GM21529 (cell line): ENCODE measurements around the gene CCDC138.

Source experiments
- ATAC-seq: cut with Tn5 transposase; IDR thresholded peaks from one replicate; pipeline ENCODE4 v1.9.1; 2021; ENCODE audit not compliant: unreplicated experiment

The CCDC138 gene

DNA sequence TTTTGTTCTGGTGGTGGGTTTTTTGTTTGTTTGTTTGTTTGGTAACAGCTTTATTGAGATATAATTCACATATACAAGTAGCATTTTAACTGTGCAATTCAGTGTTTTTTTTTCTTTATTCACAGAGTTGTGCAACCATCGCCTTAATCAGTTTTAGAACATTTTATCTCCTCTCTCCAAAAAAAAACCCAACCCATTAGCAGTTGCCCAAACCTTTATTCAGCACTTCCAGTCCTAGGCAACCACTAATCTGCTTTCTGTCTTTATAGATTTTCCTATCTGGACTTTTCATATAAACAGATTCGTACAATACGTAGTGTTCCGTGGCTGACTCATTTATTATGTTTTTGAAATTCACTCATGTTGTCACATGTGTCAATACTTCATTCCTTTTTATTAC lies 38.7 kb downstream of the CCDC138 start:
- no peak for ATAC-seq

DNA sequence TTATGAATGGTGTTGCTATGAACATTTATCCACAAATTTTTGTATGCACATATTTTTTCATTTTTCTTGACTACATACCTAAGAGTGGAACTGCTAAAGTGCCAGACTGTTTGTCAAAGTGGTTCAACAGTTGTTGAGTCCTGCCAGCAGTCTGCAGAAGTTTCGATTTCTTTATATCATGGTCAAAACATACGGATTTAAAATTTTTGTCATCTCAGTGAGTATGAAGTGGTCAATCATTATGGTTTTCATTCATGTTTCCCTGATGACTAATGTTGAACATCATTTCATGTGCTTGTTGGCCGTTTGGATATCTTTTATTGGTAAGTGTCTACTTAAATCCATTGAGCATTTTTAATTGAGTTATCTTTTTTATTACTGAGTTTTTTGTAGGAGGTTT lies 39.2 kb downstream of the CCDC138 start:
- no peak for ATAC-seq

DNA sequence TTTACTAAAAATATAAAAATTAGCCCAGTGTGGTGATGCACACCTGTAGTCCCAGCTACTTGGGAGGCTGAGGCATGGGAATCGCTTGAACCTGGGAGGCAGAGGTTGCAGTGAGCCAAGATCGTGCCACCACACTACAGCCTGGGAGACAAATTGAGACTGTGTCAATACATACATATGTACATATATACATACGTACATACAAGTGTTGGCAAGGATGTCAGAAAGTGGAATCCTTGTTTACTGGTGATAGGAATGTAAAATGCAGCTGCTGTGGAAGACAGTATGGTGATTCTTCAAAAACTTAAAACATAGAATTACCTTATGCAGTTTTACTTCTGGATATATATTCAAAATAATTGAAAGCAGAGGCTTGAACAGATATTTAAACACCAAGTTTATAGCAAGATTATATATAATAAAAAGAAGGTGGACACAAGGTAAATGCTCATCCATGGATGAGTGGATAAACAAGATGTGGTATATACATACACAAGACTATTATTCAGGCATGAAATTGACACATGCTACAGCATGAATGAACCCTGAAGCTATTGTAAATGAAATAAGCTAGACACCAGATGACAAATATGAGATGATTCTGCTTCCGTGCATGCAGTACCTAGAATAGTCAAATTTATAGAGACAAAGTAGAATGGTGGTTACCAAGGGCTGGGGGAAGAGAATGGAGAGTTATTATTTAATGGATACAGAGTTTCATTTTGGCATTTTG lies 43.2 kb downstream of the CCDC138 start:
- ATAC-seq, result no peak

DNA sequence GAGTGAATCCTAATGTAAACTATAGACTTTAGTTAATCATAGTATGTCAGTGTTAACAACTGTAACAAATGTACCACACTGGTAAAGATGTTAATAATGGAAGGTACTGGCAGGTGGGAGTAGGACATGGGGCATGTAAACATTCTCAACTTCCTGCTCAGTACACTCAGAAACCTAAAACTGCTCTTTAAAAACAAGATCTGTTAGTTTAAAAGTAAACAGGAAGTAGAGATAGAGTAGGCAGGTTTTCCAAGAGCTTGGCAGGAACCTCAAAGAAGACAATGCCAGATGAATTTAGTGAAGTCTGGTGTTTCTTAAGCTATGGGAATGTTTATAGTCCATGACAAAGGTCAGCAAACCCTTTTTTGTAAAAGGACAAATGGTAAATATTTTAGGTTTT lies 46.6 kb downstream of the CCDC138 start:
- no peak for ATAC-seq

DNA sequence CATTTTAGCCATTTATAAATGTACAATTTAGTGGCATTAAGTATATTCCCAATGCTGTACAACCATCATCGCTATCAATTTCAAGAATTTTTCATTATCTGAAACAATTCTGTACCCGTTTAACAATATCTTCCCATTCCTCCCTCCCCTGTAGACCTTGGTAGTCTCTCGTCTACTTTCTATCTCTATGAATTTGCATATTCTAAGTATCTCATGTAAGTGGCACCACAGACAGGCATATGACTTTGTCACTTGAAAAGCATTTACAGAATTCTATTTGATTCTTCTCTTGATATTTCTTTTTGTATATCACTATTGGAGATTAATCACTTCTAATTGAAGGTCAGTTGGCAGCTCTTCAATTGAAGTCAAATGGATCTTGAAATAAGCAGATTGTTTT lies 48.0 kb downstream of the CCDC138 start:
- no peak for ATAC-seq

DNA sequence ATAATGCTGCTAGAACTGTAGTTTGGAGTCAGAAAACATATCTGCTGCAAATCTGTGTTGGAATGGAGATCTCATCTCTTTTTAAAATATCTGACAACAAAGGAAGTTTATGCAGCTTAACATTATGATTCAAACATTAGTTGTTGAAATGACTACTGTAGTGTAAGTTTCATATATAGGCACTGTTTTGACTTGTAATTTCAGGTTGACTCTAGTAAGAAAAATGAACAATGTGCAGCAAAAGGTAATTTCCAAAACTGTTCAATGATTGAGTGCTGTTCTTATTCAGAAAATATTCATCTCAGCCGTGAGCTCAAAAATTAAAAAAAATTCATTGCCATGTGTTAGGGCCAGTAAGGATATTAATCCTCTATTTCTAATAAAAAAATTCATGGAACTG lies 48.5 kb downstream of the CCDC138 start:
- no peak for ATAC-seq

DNA sequence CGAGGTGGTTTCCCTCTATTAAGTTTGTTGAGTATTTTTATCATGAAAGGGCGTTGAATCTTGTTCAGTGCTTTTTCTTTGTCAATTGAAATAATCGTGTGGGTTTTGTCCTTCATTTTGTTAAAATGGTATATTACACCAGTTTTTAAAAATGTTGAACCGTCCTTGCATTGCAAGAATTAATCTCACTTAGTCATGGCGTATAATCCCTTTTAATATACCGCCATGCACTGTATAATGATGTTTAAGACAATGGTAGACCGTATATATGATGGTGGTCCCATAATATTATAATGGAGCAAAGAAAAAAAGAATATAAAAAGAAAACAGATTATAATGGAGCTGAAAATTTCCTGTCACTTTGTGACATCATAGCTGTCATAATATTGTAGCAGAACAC lies 50.6 kb downstream of the CCDC138 start:
- ATAC-seq, result no peak

DNA sequence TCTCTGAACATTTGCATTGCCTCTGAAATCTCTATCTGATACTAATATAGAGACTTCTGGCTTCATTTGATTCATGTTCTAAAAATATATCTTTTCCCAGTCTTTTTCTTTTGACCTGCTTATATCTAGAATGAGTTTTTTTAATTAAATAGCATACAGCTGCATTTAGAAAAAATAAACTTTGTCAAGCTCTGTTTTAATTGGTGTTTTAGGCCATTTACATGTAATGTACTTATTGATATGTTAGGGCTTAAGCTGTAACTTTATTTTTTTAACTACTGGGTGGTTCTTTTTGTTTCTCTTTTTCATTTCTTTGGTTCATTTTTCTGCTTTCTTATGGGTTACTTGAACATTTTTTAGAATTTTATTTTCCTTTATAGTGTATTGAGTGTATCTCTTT lies 54.9 kb downstream of the CCDC138 start:
- no peak for ATAC-seq

DNA sequence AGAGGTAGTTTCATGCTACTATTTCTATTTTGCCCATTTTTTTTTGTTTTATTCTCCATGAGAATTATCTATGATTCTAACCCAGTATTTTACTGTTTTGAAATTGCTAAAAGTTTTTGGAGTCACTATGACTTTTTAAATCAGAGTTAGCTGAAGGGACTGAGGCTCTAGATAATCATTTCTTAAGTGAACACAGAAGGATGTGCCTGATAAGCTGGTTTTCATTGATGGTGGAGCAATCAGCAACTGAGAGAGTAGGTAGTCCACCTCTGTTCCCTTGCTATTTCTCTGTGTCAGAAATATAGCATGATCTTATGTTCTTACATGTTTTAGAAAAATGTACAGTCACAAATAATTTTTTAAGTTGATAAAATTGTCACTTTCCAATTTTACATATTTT lies 59.4 kb downstream of the CCDC138 start:
- ATAC-seq, result no peak

DNA sequence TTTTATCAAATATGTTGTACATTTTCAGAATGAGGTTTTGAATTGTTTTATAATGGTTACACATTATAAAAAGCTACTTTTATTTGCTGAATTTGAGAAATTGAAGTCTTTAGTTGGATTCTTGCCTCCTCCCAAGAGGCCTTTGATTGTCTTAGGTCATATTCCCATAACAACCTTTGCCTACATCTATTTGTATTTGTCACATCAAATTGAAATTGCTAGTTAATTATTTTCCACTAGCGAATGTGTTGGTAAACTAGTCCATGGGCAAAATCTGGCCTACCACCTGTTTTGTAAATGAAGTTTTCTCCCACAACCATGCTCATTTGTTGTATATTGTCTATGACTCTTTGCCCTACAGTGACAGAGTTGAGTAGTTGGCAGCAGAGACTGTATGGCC lies 60.4 kb downstream of the CCDC138 start:
- no peak for ATAC-seq

DNA sequence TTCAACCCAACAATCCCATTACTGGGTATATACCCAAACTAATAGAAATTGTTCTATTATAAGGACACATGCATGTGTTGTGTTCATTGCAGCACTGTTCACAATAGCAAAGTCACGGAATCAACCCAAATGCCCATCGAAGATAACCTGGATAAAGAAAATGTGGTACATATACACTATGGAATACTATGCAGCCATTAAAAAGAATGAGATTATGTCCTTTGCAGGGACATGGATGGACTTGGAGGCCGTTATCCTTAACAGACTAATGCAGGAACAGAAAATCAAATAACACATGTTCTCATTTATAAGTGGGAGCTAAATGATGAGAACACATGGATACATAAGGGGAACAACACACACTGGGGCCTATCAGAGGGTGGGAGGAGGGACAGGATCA lies 65.8 kb downstream of the CCDC138 start:
- no peak for ATAC-seq

DNA sequence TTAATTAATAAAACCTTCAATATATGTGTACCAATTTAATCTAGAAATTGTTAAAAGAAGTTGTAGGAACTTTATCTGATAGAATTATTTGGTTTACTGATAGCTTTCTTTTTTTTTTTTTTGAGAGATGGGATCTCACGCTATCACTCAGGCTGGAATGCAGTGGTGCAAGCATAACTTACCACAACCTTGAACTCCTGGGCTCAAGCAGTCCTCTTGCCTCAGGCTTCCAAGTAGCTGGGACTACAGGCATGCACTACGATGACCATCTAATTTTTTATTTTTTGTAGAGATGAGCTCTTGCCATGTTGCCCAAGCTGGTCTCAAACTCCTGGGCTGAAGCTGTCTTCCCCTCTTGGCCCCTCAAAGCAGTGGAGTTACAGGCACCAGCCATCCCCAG lies 66.8 kb downstream of the CCDC138 start:
- no peak for ATAC-seq

DNA sequence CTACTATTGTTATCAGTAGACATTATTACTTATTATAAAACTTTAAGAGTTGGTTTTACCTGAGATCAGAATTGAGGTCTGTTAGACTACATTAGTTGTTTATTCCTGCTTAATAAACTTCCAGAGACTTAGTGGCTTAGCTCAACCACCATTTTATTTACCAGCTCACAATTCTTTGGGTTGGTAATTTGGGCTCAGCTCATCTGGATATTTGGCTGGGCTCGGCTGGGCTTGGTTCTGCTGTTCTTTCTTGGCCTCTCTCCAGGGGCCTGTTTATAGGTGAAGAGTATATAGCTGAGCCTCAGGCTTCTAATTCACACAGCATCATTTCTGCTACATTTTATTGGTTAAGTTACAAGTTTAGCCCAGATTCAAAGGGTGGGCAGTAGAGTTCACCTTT lies 67.9 kb downstream of the CCDC138 start:
- ATAC-seq, result no peak

DNA sequence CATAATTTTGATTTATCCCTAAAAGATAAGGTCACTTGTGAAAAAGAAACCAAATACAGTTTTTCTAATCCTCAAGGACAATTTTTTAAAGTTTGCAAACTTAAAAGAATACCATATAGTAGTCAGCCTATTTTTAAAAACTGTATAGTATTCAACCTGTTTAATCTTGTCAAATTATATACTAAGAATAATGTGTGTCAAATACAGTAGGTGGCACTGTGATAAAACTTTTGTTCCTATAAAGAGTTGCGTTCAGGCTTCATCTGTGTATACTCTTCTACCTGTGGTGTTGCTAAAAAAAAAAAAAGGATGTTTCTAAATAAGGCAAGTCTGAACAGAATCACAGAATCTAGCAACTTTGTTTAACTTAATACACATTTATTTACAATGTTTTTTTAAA lies 68.6 kb downstream of the CCDC138 start:
- peak; percentile 62 for ATAC-seq

DNA sequence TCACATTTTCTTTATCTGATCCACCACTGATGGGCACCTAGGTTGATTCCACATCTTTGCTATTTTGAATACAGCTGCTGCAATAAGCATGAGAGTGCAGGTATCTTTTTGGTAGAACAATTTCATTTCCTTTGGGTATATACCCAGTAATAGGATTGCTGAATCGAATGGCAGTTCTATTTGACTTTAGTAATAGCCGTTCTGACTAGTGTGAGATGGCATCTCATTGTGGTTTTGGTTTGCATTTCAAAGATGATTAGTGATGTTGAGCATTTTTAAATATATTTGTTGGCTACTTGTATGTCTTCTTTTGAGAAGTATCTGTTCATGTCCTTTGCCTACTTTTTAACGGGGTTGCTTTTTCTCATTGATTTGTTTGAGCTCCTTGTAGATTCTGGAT lies 72.3 kb downstream of the CCDC138 start:
- ATAC-seq, result no peak

DNA sequence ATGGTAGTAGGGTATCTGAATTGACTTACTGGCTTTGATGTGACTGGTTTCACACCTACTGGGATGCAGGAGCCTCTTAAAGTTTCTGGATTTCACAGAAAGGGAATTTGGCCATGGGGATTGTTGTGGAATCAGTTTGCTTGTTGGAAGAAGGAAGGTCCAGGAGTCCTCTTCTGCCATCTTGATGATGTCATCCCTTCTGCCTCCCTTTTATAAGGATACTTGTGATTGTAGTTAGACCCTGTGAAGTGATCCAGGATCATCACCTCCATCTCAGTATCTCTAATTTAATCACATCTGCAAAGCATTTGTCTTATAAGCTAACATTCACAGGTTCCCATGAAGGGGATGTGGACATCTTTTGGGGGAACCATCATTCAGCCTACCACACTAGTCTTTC lies 79.5 kb downstream of the CCDC138 start:
- ATAC-seq, result no peak

DNA sequence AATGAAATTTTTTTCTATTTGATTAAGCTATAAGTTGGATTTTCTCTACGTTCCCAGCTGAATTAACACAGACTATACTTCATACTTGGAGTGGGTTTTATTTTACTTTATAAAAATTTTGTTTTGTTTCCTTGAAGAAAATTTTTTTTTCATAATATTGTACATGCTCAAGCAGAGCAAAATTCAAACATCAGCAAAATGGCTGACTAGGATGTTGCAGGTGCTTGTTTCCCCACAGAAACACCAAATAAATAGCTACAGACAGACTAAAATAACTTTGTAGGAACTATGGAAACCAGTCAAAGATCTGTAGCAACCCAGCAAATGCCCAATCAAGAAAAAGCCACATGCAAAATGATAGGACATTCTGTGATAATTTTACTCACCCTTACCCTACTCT lies 82.3 kb downstream of the CCDC138 start:
- ATAC-seq, result no peak

DNA sequence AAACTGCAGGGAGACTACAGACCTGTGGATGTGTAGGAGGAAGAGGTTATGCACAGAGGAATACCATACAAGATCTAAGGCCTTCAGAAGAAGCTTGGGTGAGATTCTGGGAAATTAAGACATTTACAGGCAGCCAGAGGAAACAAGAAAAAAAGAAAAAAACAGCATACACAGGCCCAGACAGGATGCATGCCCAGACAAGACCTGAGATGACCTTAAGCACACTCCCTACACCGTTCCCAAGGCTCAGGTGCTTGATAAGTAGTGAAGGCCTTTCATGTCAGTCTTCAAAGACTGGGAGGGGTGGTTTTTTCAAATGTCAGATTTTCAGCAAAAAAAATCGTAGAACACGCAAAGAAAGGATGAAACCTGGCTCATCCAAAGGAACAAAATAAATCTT lies 83.0 kb downstream of the CCDC138 start:
- ATAC-seq, result no peak

DNA sequence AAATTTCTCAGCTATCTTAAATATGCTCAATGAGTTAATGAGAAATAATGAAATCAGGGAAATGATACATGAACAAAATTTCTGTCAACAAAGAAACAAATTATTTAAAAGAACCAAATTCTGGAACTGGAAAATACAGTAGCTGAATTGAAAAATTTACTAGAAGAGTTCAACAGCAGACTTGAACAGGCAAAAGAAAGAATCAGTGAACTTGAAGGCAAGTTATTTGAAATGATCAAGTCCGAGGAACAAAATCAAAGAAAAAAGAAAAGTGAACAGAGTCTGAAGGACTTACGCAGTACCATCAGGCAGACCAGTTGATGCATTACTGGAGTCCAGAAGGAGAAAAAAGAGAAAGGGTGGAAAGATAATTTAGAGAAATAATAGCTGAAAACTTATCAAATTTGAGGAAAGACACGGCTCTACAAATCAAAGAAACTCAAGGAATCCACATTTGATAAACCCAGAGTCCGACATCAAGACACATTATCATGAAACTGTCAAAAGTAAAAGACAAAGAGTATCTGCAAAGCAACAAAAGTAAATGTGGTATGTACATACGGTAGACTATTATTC lies 83.6 kb downstream of the CCDC138 start:
- no peak for ATAC-seq

DNA sequence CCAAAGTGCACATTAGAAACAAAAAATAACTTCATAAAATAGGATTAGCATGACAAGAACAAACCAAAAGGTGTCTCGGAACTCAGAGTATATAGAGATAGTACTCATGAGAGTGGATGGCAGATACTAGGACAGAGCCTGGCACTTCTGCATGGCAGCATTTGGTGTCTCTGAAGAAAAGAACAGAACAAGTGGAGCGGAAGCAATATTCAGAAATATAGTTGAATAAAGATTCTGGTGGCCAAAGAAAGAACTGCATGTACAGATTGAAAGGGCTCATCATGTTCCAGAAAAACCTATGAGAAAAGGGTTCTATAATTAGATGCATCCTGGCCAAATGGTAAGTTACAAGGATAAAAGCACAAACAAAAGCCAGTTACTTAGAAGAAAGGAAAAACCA lies 90.9 kb downstream of the CCDC138 start:
- ATAC-seq, result no peak

DNA sequence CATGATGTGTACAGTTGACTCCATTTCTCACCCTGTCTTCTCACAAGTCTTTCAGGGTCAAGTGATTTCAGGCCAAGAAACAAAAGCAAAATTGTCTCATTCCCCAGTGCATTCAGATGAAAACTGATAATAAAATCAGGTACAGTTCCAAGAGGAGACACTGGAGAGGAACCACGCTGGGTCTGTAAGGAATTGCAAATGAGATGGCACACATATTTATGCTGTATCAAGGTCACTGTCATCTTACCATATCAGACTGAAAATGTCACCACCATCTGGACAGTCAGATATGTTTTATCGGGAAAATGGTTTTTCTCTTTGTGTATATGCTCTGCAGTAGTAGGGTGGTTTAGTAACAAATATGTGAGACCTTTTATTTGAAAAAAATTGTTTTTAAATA lies 91.7 kb downstream of the CCDC138 start:
- no peak for ATAC-seq

DNA sequence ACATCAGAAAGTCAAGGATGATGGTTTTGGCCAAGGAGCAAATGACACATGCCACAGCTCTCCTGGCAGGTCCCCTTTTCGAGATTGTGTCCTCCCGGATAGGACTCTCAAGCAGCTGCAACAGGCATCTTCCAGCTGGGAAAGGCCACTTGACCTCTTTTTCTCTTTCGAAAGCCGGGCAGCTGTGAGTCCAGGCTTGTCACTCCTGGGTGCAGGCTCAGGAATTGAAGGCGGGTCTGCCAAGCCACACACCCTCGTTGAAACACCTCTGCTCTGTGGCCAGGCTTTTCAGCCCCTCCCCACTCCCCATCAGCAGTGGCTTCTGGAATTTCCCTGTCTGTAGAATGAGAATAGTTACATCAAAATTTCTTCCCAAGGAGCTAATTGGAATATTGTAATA lies 98.0 kb downstream of the CCDC138 start:
- no peak for ATAC-seq

DNA sequence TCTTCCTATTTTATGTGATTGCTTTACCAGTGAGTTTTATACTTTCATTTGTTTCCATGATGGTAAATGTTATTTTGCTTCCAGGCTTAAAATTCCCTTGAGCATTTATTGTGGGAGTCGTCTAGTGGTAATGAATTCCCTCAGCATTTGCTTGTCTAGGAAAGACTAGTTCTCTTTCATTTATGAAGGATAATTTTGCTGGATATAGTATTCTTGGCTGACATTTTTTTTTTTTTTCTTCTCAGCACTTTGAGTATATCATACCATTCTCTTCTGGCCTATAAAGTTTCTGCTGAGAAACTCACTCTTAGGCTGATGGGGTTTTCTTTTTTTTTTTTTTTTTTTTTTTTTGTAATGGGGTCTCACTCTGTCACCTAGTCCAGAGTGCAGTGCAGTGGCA lies 103.3 kb downstream of the CCDC138 start:
- ATAC-seq, result no peak
